Osteocyte (in vitro differentiated cells): ENCODE measurements around the gene GDPGP1. TPM values are rescaled to one million over a fixed set of nuclear protein-coding genes. Genes with fewer than 3 reads are reported as not detected.
"Not testable (repeated sequence)": the region's sequence is repeated elsewhere in the genome, so short reads cannot be mapped to it uniquely, and the experiment has no call there.

Experiments
- DNase-seq: peaks from one replicate; pipeline ENCODE4 v3.0.0; 2021; ENCODE audit warnings: mixed read lengths; ENCODE audit not compliant: unreplicated experiment; ENCODE audit errors: extremely low spot score
- H3K27ac Mint-ChIP-seq: one replicate; pipeline ENCODE4 v1.8.0; 2021; ENCODE audit warnings: mild to moderate bottlenecking, mixed read lengths; ENCODE audit not compliant: unreplicated experiment
- H3K27me3 Mint-ChIP-seq: one replicate; pipeline ENCODE4 v1.8.0; 2021; ENCODE audit warnings: mixed read lengths; ENCODE audit not compliant: unreplicated experiment
- H3K36me3 Mint-ChIP-seq: one replicate; pipeline ENCODE4 v1.8.0; 2021; ENCODE audit warnings: mixed read lengths; ENCODE audit not compliant: unreplicated experiment
- H3K4me1 Mint-ChIP-seq: one replicate; pipeline ENCODE4 v1.8.0; 2021; ENCODE audit warnings: mixed read lengths; ENCODE audit not compliant: unreplicated experiment
- H3K4me3 Mint-ChIP-seq: one replicate; pipeline ENCODE4 v1.8.0; 2021; ENCODE audit warnings: mild to moderate bottlenecking, moderate library complexity, mixed read lengths; ENCODE audit not compliant: unreplicated experiment
- H3K9me3 Mint-ChIP-seq: one replicate; pipeline ENCODE4 v1.8.0; 2021; ENCODE audit warnings: mixed read lengths; ENCODE audit not compliant: unreplicated experiment
- CTCF ChIP-seq: fragments of 200-600 bp; sonication (generic); IDR thresholded peaks from 2 replicates; pipeline ENCODE4 v1.5.0; 2021; ENCODE audit warnings: antibody characterized with exemption, mild to moderate bottlenecking, moderate library complexity
- total RNA-seq: library from RNA; stranded (reverse); gene quantifications from 2 replicates; pipeline ENCODE4 v1.2.1, GENCODE V29; 2021

The GDPGP1 gene
- total RNA-seq, 1 donor from 2014 or later, result 6.6 TPM

GRCh38 chr15:90268415-90268814, 34.4 kb downstream of the GDPGP1 start:
- Mint-ChIP-seq H3K9me3 (no peaks in the 10 kb centered on the region), H3K27me3 (no peaks in the 10 kb centered on the region), H3K36me3 (peaks cover 31% of the 10 kb centered on the region), H3K4me3 (peak overlapping the region; percentile 67), H3K4me1 (peaks cover 41% of the 10 kb centered on the region), H3K27ac (peak overlapping the region; percentile 74)
- DNase-seq, result no peak
- TF ChIP-seq CTCF, result no peak

GRCh38 chr15:90270502-90271150, 36.6 kb downstream of the GDPGP1 start:
- peaks cover 40% of the 10 kb centered on the region for H3K36me3 Mint-ChIP-seq
- DNase-seq, result no peak
- H3K4me1 Mint-ChIP-seq, result peaks cover 36% of the 10 kb centered on the region
- H3K4me3 Mint-ChIP-seq, result no peak overlapping the region
- H3K27me3 Mint-ChIP-seq, result no peaks in the 10 kb centered on the region
- no peak for TF ChIP-seq CTCF
- no peaks in the 10 kb centered on the region for H3K9me3 Mint-ChIP-seq
- H3K27ac Mint-ChIP-seq, result no peak overlapping the region

GRCh38 chr15:90271459-90272166, 37.6 kb downstream of the GDPGP1 start:
- TF ChIP-seq CTCF, result no peak
- peaks cover 44% of the 10 kb centered on the region for H3K36me3 Mint-ChIP-seq

GRCh38 chr15:90278467-90278866, 44.5 kb downstream of the GDPGP1 start:
- not testable (repeated sequence) for H3K4me1 Mint-ChIP-seq, H3K27ac Mint-ChIP-seq, DNase-seq, H3K4me3 Mint-ChIP-seq, H3K27me3 Mint-ChIP-seq, H3K9me3 Mint-ChIP-seq
- peaks cover 14% of the 10 kb centered on the region for H3K36me3 Mint-ChIP-seq

More at GRCh38 chr15:90271459-90272166, 37.6 kb downstream of the GDPGP1 start:
- no peak for DNase-seq
- H3K27me3 Mint-ChIP-seq, result no peaks in the 10 kb centered on the region
- no peak overlapping the region for H3K27ac Mint-ChIP-seq
- no peak overlapping the region for H3K4me3 Mint-ChIP-seq
- no peaks in the 10 kb centered on the region for H3K9me3 Mint-ChIP-seq
- H3K4me1 Mint-ChIP-seq, result peaks cover 29% of the 10 kb centered on the region

- H3K4me3 Mint-ChIP-seq, H3K36me3 Mint-ChIP-seq, H3K27me3 Mint-ChIP-seq, H3K27ac Mint-ChIP-seq, H3K9me3 Mint-ChIP-seq, H3K4me1 Mint-ChIP-seq: not testable (repeated sequence)
- DNase-seq, result peak; percentile 32
Measured at GRCh38 chr15:90280743-90281142, 46.7 kb downstream of the GDPGP1 start.

- DNase-seq, H3K27me3 Mint-ChIP-seq, H3K9me3 Mint-ChIP-seq, H3K36me3 Mint-ChIP-seq, H3K4me3 Mint-ChIP-seq, H3K4me1 Mint-ChIP-seq, H3K27ac Mint-ChIP-seq: not testable (repeated sequence)
Measured at GRCh38 chr15:90281637-90282036, 47.6 kb downstream of the GDPGP1 start.
